Tracheal epithelial cell (primary cell): ENCODE data around the gene ILRUN. TPM values are rescaled to one million over a fixed set of nuclear protein-coding genes. Genes with fewer than 3 reads are reported as not detected.

Experiments
- total RNA-seq: library from RNA; depleted of rRNA; stranded (reverse); fragments of >200 nt; gene quantifications from 2 replicates; pipeline ENCODE4 v1.2.1, GENCODE V29; 2014

The ILRUN gene
- 48.9 and 52.4 TPM in 2 replicates for total RNA-seq

GRCh38 chr6:34696739-34697543 lies at the start of gene ILRUN:
Gene ILRUN, minus strand, starts transcription at chr6:34696767. Its CDS starts 164 bp downstream, at chr6:34696603.

Other genes starting within 250 kb of the ILRUN start
- not detected in 2 replicates for gene PACSIN1, start 230.7 kb downstream of the ILRUN start, total RNA-seq
- gene SPDEF, start 140.4 kb downstream of the ILRUN start, total RNA-seq = 3.8 and 8.7 TPM in 2 replicates
- 40.0 and 51.8 TPM in 2 replicates for gene SNRPC, start 60.7 kb upstream of the ILRUN start, total RNA-seq
- gene BLTP3A, start 95.3 kb upstream of the ILRUN start, total RNA-seq = 6.0 and 12.4 TPM in 2 replicates
- 17.6 and 23.0 TPM in 2 replicates for gene TAF11, start 191.3 kb upstream of the ILRUN start, total RNA-seq
- gene ANKS1A, start 192.5 kb upstream of the ILRUN start, total RNA-seq = 11.8 and 13.9 TPM in 2 replicates